Measurements from ENCODE around the gene PARD3B.

Gene PARD3B

DNA sequence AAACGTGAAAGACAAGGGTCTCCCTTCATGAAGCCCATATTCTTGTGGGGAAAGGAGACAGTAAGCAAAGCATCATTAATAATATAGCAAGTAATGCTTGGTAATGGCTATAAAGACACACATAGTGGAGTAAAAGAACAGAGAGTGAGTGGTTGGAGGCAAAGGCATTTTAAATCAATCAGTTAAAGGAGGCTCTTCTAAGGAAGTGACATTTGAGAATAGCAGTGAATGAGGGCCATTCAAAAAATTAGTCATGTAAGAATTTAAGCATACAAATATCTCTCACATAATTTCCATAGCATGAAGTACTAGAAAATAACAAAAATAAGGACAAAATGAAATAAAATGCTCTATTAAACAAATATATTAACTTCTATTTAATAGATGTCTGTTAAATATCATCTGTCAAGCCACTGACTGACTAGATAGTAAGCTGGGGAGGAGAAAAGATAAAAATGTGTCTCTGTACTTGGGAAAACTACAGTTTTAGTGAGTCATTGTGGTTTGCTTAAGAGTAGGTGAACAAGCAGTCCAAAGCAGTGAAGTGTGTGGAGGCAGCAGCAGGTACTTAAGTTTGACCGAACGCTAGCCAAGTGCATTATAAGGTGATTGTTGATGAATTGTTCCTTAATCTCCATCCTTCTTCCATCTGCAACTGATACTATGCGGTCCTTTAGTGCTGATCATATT is 160.1 kb downstream of the PARD3B start:
- no peaks in the 10 kb centered on the region for H3K36me3 ChIP-seq (ENCODE audit: control insufficient read depth, insufficient read depth, low read length)
- no peak overlapping the region for H3K9ac ChIP-seq (ENCODE audit: low read depth, low read length)
- H3K27me3 ChIP-seq (ENCODE audit: control insufficient read depth, insufficient read depth, low read length): no peaks in the 10 kb centered on the region
- no peaks in the 10 kb centered on the region for H3K9me3 ChIP-seq (ENCODE audit: control insufficient read depth, insufficient read depth, low read length)
- H3K4me3 ChIP-seq (ENCODE audit: low read depth, low read length): no peak overlapping the region
- H3K27ac ChIP-seq (ENCODE audit: low read depth, low read length): no peak overlapping the region
- H3K4me1 ChIP-seq (ENCODE audit: control insufficient read depth, insufficient read depth, low read length): no peaks in the 10 kb centered on the region

DNA sequence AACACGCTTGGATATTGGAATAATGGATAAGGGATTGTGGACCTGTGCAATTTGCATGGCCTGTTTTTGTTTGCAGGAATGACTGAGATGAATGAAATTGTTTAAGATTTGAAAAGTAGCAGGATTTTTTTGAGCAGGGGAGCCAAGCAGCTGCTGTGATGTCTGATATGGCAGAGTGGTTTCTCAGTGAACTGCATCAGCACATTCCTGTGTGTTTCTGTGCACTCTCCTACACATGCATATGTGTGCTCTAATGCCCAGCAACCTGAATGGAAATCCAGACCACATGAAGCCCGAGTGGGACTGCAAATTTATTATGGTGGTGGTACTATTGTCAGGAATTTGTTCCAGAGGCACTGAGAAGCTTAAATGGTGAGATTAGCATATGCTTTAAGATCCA is 161.7 kb downstream of the PARD3B start:
- Histone ChIP-seq H3K27me3 (ENCODE audit: control insufficient read depth, insufficient read depth, low read length) (no peaks in the 10 kb centered on the region), H3K9me3 (ENCODE audit: control insufficient read depth, insufficient read depth, low read length) (no peaks in the 10 kb centered on the region), H3K4me3 (ENCODE audit: low read depth, low read length) (no peak overlapping the region), H3K9ac (ENCODE audit: low read depth, low read length) (no peak overlapping the region), H3K27ac (ENCODE audit: low read depth, low read length) (no peak overlapping the region), H3K4me1 (ENCODE audit: control insufficient read depth, insufficient read depth, low read length) (no peaks in the 10 kb centered on the region), H3K36me3 (ENCODE audit: control insufficient read depth, insufficient read depth, low read length) (no peaks in the 10 kb centered on the region)

DNA sequence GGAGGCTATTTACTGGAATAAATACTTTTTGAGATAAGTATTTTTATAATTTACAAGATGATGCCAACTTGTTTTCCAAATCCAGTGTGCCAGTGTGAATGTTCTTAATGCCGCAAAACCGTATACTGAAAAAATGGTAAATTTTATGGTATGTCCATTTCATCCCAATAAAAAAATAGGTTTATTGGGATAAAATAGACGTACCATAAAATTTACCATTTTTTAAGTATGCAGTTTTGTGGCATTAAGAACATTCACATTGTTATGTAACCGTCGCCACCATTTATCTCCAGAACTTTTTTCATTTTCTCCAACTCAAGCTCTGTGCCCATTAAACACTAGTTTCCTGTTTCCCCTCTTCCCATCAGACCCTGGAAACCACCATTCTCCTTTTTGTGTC is 167.9 kb downstream of the PARD3B start:
- no peaks in the 10 kb centered on the region for H3K36me3 ChIP-seq (ENCODE audit: control insufficient read depth, insufficient read depth, low read length)
- no peaks in the 10 kb centered on the region for H3K4me1 ChIP-seq (ENCODE audit: control insufficient read depth, insufficient read depth, low read length)
- no peaks in the 10 kb centered on the region for H3K27me3 ChIP-seq (ENCODE audit: control insufficient read depth, insufficient read depth, low read length)
- H3K4me3 ChIP-seq (ENCODE audit: low read depth, low read length): no peak overlapping the region
- H3K27ac ChIP-seq (ENCODE audit: low read depth, low read length): no peak overlapping the region
- no peak overlapping the region for H3K9ac ChIP-seq (ENCODE audit: low read depth, low read length)
- no peaks in the 10 kb centered on the region for H3K9me3 ChIP-seq (ENCODE audit: control insufficient read depth, insufficient read depth, low read length)

DNA sequence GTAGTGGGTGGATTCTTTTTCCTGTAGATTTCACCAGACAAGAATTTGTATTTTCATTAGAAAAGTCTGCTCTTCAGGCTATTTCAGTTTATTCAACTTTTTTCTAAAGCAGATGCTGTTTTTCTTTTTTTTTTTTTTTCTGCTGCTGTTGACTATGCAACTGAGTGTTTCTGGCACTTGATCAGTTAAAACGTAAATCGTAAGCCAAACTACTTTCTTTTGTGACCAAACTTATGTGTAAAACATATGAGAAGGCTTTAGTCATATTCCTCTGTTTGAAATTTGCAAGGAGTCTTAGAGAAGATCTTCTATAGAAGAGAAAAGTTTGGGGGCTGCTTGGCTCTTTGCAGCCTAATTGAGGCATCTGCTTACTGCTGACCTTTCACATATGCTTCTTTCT is 170.1 kb downstream of the PARD3B start:
- Histone ChIP-seq H3K36me3 (ENCODE audit: control insufficient read depth, insufficient read depth, low read length) (no peaks in the 10 kb centered on the region), H3K4me1 (ENCODE audit: control insufficient read depth, insufficient read depth, low read length) (peaks cover 2% of the 10 kb centered on the region; the same call in 1 of the 2 replicates), H3K9me3 (ENCODE audit: control insufficient read depth, insufficient read depth, low read length) (no peaks in the 10 kb centered on the region), H3K27ac (ENCODE audit: low read depth, low read length) (no peak overlapping the region), H3K4me3 (ENCODE audit: low read depth, low read length) (no peak overlapping the region), H3K27me3 (ENCODE audit: control insufficient read depth, insufficient read depth, low read length) (no peaks in the 10 kb centered on the region), H3K9ac (ENCODE audit: low read depth, low read length) (no peak overlapping the region)

DNA sequence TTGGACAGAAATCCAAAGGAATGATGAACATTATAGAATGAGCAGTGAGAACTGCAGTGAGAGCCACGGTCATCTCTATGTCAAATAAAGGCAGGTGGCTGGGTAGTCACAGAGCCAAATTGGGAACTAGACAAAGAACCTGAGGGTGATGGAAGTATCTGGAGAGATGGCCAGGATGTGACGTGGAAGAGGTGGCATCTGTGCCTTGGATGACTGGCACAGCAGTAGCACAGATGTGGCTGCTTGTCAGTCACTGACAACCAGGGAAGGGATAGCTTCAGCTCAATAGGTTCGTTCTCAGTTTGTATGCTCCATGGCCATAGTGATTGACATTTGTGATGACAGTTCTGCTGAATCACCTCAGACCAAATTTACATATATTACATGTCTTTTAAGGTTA is 172.3 kb downstream of the PARD3B start:
- Histone ChIP-seq H3K4me1 (ENCODE audit: control insufficient read depth, insufficient read depth, low read length) (peaks cover 4% of the 10 kb centered on the region; the same call in 1 of the 2 replicates), H3K27me3 (ENCODE audit: control insufficient read depth, insufficient read depth, low read length) (no peaks in the 10 kb centered on the region), H3K36me3 (ENCODE audit: control insufficient read depth, insufficient read depth, low read length) (no peaks in the 10 kb centered on the region), H3K9ac (ENCODE audit: low read depth, low read length) (no peak overlapping the region), H3K4me3 (ENCODE audit: low read depth, low read length) (no peak overlapping the region), H3K27ac (ENCODE audit: low read depth, low read length) (no peak overlapping the region), H3K9me3 (ENCODE audit: control insufficient read depth, insufficient read depth, low read length) (no peaks in the 10 kb centered on the region)

DNA sequence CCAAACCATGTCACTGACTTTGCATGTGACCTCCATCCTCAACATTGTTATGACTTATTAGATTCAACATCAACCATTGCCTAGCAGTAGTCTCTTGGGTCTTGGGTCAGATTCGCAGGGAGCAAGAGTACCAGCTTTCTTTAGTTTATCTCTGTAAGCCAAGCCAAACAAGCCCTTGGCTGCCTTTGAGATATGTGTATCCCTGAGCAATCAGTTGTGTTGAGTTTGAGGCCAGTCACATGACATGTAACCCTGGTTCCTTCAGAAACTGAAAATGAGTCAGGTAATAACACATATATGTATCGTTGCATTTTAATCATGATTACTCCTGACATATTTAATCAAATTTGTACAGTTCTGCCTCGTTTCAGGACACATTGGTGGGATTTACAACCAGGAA is 173.3 kb downstream of the PARD3B start:
- no peak overlapping the region for H3K4me3 ChIP-seq (ENCODE audit: low read depth, low read length)
- no peaks in the 10 kb centered on the region for H3K9me3 ChIP-seq (ENCODE audit: control insufficient read depth, insufficient read depth, low read length)
- H3K27me3 ChIP-seq (ENCODE audit: control insufficient read depth, insufficient read depth, low read length): no peaks in the 10 kb centered on the region
- H3K27ac ChIP-seq (ENCODE audit: low read depth, low read length): no peak overlapping the region
- H3K36me3 ChIP-seq (ENCODE audit: control insufficient read depth, insufficient read depth, low read length): no peaks in the 10 kb centered on the region
- H3K9ac ChIP-seq (ENCODE audit: low read depth, low read length): no peak overlapping the region
- H3K4me1 ChIP-seq (ENCODE audit: control insufficient read depth, insufficient read depth, low read length): peaks cover 4% of the 10 kb centered on the region; the same call in 1 of the 2 replicates

DNA sequence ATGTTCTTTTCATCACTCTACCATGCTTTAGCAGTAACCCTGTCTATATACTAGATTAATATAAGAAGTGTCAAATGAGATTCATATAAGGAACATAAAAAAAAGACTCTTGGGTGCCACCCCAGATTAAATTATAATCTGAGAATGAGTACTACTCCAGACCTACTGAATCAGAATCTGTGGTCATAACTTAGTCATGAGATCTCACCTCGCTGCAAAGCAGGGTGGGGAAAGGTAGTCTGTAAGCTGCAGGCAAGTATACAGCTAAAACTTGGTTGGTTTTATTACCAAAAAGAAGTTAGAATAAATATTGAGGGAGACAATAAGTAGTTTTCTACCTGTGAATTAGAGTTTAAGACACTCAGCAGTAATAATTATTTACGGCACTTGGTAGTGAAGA is 175.6 kb downstream of the PARD3B start:
- no peaks in the 10 kb centered on the region for H3K27me3 ChIP-seq (ENCODE audit: control insufficient read depth, insufficient read depth, low read length)
- H3K9ac ChIP-seq (ENCODE audit: low read depth, low read length): no peak overlapping the region
- peaks cover 9% of the 10 kb centered on the region for H3K4me1 ChIP-seq (ENCODE audit: control insufficient read depth, insufficient read depth, low read length)
- no peaks in the 10 kb centered on the region for H3K36me3 ChIP-seq (ENCODE audit: control insufficient read depth, insufficient read depth, low read length)
- H3K4me3 ChIP-seq (ENCODE audit: low read depth, low read length): no peak overlapping the region
- no peak overlapping the region for H3K27ac ChIP-seq (ENCODE audit: low read depth, low read length)
- no peaks in the 10 kb centered on the region for H3K9me3 ChIP-seq (ENCODE audit: control insufficient read depth, insufficient read depth, low read length)

DNA sequence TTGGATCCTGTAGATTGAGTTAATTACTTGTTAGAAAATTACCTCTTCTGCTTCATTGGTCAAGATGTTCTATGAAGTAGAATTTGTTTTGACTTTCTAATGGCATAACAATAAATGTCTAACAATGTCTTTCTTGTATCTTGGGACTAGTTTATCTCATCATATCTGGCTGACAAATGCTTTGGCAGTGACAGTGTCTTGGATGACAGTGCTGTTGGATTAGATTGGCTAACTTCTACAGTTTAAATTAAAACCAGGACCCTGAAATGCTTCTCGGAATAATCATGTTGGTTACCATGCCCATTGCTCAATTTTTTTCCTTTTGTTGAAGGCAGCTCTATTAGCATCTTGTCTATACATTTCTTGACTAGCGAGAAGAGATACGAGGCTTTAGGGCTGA is 176.9 kb downstream of the PARD3B start:
- H3K27me3 ChIP-seq (ENCODE audit: control insufficient read depth, insufficient read depth, low read length): no peaks in the 10 kb centered on the region
- no peak overlapping the region for H3K4me3 ChIP-seq (ENCODE audit: low read depth, low read length)
- no peaks in the 10 kb centered on the region for H3K9me3 ChIP-seq (ENCODE audit: control insufficient read depth, insufficient read depth, low read length)
- H3K36me3 ChIP-seq (ENCODE audit: control insufficient read depth, insufficient read depth, low read length): no peaks in the 10 kb centered on the region
- H3K4me1 ChIP-seq (ENCODE audit: control insufficient read depth, insufficient read depth, low read length): peaks cover 17% of the 10 kb centered on the region
- no peak overlapping the region for H3K27ac ChIP-seq (ENCODE audit: low read depth, low read length)
- no peak overlapping the region for H3K9ac ChIP-seq (ENCODE audit: low read depth, low read length)

DNA sequence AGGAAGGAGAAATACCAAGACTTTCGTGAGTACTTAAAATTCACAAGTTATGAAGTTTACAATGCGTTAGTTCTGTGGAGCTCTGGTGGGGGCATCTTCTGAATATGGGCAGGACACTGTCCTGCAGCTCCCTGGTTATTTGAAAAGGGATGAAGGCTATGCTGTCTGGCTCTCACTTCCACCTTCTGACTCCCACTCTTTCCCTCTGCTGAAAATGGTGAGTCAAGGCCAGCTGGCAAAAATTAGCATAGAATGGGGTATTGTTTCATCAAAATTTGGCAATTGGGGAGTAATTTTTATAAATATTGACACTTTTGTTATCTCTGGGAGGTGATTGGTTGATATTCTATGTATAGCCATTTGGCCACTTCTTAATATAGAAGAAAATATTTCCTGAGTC is 177.4 kb downstream of the PARD3B start:
- H3K9me3 ChIP-seq (ENCODE audit: control insufficient read depth, insufficient read depth, low read length): no peaks in the 10 kb centered on the region
- H3K36me3 ChIP-seq (ENCODE audit: control insufficient read depth, insufficient read depth, low read length): no peaks in the 10 kb centered on the region
- no peak overlapping the region for H3K9ac ChIP-seq (ENCODE audit: low read depth, low read length)
- H3K27me3 ChIP-seq (ENCODE audit: control insufficient read depth, insufficient read depth, low read length): no peaks in the 10 kb centered on the region
- peaks cover 20% of the 10 kb centered on the region for H3K4me1 ChIP-seq (ENCODE audit: control insufficient read depth, insufficient read depth, low read length)
- no peak overlapping the region for H3K4me3 ChIP-seq (ENCODE audit: low read depth, low read length)
- H3K27ac ChIP-seq (ENCODE audit: low read depth, low read length): no peak overlapping the region

DNA sequence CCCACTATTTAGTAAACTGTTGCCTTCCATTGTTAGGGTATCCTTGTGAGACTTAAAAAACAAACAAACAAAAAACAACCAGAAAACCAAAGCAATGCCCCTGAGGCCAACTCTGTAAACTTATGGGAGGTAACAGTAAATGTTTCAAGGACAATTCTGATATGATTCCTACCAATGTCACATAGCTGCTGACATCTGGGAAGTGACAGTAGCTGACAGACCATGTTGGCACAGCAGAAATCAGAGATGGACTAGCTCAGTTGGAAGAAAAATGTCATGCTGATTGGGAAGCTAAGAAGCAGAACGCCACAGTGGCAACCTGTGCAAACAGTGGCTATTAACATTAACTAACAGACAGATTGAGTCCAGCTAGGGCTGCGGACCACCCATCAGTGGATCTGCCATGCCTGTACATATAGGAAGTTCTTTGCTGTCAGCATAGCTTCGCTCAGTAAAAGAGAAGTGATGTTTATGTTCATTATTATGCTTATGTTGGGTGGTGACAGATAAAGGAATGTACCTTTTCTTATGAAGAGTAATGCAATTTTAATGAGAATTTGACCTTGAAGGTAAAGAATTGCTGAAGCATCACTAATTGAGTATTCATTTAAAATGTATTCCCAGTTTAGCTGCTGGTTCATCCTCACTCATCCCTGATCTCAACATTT is 180.6 kb downstream of the PARD3B start:
- Histone ChIP-seq H3K9me3 (ENCODE audit: control insufficient read depth, insufficient read depth, low read length) (no peaks in the 10 kb centered on the region), H3K9ac (ENCODE audit: low read depth, low read length) (no peak overlapping the region), H3K36me3 (ENCODE audit: control insufficient read depth, insufficient read depth, low read length) (no peaks in the 10 kb centered on the region), H3K27me3 (ENCODE audit: control insufficient read depth, insufficient read depth, low read length) (no peaks in the 10 kb centered on the region), H3K27ac (ENCODE audit: low read depth, low read length) (no peak overlapping the region), H3K4me3 (ENCODE audit: low read depth, low read length) (no peak overlapping the region), H3K4me1 (ENCODE audit: control insufficient read depth, insufficient read depth, low read length) (peaks cover 21% of the 10 kb centered on the region)

DNA sequence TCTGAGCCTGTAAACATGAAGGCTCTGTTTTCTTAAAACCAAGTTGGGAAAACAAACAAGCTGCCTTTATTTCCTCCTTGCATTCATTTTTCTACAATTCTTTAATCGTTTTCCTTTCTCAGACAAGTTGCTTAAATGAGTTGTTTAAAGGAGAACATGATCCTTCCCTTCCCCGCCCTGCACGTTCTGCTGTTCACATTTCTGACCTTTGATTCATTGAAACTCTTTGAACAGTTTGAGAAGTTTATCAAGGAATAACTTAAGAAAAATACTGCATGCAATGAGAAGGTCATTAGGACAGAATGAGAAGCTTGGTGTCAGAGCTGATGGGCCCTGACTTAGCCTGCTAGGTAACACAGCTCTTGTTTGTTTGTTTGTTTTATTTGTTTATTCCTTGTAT is 181.6 kb downstream of the PARD3B start:
- Histone ChIP-seq H3K9ac (ENCODE audit: low read depth, low read length) (no peak overlapping the region), H3K27me3 (ENCODE audit: control insufficient read depth, insufficient read depth, low read length) (no peaks in the 10 kb centered on the region), H3K4me3 (ENCODE audit: low read depth, low read length) (no peak overlapping the region), H3K9me3 (ENCODE audit: control insufficient read depth, insufficient read depth, low read length) (no peaks in the 10 kb centered on the region), H3K4me1 (ENCODE audit: control insufficient read depth, insufficient read depth, low read length) (peaks cover 21% of the 10 kb centered on the region), H3K27ac (ENCODE audit: low read depth, low read length) (no peak overlapping the region), H3K36me3 (ENCODE audit: control insufficient read depth, insufficient read depth, low read length) (no peaks in the 10 kb centered on the region)

All from HUES48 (cell line).